LoVo (cell line): ENCODE data around the gene MMP24.
A peak's percentile ranks its signal among the peaks of the same experiment; 100 is the strongest.
"Not testable (repeated sequence)": the region's sequence is repeated elsewhere in the genome, so short reads cannot be mapped to it uniquely, and the experiment has no call there.

Experiments
- DNase-seq: peaks from one replicate; pipeline ENCODE4 v3.0.0-alpha.2; 2016; ENCODE audit warnings: low spot score

MMP24 gene

DNA sequence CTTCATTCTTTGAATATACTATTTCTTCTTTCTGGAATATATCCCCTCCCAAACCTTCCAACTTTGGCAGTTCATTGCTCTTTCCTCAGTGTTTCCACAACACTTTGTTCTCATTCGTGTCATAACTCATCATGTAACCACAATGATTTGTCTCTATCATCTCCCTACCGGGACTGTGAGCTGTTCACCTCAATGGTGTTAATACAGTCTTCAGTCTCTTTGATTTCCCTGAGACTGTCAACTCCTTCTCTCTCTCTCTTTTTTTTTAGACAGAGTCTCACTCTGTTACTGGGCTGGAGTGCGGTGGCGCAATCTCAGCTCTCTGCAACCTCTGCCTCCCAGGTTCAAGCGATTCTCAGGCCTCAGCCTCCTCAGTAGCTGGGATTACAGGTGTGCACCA lies 2.5 kb upstream of the MMP24 start:
- no peak for DNase-seq

DNA sequence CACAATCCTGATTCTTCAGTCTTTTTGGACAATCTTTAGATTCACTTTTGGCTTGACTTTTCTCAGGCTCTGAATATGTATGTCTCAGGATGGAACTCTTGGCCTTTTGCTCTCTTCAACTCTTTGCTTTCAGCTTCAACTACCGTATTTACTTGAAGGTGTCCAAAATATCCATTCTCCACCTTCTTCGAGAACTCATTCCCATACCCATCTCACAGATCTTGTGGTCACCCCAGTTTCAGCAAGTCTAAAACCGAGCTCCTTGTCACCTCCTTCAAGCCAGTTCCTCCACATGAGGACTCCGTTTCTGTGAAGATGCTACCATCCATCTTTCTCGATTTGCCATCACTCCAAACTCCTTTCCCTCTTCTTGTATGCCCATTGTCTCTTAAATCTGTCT lies 2.0 kb upstream of the MMP24 start:
- DNase-seq, result no peak

DNA sequence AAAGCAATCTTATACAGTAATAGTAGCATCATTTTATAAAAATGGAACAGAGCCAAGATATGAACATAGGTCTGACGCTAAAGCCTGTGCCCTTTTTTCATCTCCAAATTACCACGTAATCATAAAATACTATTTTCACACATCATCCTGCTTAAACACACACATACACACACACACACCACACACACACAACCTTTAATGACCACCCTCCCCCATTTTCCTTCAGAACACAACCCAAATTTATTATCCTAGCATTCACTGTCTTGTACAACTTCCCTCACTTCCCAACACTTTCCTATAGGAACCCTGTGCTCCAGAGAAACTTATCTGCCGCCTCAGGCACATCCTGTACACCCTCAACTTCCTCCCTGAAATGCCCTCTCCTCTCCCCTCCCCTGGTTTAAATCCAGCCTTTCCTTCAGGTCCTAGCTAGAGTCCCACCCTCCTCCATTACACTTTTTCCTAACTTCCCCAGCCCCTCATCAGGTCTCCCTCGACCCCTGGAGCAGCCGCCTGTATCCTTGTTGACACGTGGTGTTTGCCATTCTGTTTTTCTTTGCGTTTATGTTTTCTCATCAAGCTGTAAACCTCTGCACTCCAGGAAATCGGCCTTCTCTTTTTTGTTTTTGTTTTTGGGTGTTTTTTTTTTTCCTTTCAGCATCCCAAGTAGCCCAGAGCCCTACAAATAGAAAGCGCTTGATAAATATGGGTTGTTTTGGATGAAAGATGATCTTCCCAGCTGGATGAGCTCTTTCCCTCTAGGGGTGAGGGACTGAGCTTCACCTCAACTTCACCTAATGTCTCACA lies 968 bp upstream of the MMP24 start:
- no peak for DNase-seq

DNA sequence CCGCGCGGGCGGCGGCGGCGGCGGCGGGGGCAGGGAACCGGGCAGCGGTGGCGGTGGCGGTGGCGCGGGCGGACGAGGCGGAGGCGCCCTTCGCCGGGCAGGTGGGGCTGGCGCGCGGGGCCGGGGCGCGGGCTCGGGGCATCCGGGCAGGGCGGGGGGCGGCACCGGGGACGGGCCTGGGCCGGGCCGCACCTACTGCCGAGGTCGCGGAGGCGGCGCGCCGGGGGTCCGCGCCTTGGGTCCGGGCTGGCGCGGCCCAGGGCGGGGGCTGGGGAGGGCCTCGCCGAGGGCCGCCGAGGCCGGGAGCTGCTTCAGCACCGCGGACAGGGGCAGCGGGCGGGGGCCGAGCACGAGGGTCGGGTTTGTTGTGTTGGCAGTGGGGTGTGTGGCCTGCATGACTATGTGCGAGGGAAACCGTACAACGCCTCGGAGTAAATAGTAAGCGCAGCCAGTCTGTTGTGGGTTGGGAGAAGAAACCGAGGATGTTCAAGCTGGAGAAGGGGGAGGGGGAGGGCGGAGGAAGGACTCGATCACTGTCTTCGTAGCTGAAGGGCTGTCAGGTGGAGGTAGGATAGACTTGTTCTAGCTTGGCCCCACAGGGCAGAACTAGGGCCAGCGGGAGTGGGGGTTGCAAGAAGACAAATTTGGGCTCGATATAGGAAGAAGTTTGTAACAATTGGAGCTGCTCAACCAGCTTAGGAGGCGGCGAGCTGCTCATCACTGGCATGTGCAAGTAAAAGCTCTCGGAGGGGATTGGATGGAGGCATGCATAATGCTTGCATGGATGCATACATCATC lies 593 bp downstream of the MMP24 start:
- DNase-seq, result peak; percentile 11

DNA sequence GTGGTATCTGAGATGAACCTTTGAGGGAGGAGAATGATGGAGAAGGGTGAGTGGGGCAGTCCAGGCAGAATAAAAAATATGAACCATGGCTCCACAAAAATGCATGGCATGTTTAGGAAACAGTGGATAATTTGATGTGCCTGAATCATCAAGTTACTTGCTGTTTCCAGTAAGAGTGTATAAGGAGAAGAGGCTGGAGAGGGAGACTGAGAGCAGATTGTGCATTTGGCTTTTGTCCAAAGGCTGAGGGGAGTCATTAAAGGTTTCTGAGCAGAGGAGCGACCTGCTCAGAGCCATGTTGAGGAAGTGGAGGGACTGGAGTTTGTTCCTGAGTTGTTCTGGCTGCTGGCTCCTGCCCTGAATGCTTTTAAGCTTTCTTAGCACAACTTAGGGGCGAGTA lies 6.1 kb downstream of the MMP24 start:
- no peak for DNase-seq

DNA sequence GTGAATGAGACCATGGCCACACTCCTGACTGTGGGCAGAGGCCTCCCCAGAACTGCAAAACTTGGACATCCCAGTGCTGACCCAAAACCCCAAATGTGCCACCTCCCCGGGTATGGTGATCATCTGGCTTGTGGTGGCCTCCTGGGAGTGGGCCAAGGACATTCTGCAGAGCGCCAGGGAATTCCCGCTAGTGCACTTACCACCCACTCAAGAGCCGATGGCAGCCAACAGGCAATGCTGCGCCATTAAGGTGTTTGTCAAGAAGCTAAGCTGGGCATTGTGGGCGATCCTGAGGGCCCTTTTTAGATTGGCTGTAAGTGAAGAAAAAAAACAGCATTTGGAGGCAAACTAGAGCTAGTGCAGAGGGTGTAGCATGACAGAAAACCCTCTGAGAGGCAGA lies 9.4 kb downstream of the MMP24 start:
- DNase-seq, result no peak

DNA sequence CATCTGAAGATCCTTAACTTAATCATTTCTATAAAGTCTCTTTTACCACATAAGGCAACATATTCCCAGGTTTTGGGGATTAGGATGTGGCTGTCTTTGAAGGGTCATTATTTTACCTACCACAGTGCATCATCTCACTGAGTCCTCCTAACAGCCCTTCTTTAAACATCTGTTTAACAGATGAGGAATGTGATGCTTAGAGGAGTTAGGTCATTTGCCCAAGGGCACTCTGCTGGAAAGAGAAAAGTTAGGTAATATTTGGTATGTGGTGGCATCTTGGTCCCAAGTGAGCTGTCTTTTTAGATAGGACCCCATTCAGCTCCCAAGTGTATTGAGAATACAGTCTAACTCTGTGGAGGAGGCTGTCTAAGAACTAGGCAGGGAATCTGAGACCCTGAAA lies 11.0 kb downstream of the MMP24 start:
- no peak for DNase-seq

DNA sequence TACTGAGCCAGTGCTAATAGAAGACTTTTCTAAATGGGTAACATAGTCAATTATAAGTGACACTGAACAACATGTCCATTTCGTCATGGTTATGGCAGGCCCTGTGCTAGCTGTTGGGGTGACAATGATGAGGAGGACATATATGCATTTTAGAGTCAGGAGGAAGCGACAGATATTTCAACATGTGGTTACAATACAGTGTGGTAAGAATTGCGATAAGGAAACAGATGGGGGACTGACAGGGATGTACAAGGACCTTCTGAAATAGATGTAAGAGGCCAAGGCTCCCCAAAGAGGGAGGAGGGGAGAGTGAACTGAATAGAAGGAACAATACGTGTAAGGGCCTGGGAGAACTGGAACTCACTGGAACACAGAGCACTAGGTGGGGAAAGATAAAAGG lies 11.7 kb downstream of the MMP24 start:
- no peak for DNase-seq

DNA sequence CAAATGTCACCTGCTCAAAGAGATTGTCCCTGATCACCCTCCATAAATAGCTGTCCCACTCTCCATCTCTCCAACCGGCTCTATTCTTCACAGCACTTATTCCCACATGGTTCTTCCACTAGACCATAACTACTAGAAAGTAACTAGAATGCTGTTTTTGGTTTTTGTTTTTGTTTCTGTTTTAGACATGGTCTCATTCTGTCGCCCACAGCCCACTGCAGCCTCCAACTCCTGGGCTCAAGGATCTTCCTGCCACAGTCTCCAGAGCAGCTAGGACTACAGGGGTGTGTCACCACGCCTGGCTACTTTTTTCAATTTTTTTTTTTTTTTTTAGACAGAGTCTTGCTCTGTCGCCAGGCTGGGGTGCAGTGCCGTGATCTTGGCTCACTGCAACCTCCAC lies 12.2 kb downstream of the MMP24 start:
- DNase-seq, result no peak

DNA sequence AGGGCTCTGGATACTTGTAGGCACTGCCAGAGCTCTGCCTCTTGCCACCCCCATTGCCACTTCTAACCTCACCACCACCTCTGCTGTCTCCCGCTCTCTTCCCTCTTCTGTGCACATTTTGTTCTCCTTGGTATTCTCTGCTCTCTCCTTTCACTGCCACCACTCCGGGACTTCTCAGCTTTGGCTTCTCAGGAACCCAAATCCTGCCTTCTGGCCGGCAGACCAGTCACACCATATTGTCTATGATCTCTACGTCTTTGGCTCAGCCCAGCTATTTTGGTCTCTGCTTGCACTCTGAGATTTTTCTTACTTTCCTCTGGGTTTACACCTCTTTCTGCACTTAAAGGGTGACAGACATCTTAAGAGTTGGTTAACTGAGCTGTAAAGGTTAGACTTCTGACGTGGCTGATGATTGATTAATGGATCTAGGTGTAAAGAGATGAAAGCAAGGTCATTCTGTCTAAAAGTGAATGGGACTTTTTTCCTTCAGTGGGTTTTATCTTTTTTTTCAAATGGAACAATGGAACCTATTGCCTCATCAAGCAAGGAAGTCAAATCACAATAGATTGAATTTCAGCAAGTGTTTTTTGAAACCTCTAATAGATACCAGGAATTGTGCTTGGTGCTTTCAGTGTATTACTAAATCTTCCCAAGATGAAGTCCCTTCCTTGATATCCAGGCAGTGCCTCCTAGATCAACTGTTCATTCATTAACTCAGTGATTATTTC lies 13.8 kb downstream of the MMP24 start:
- no peak for DNase-seq

DNA sequence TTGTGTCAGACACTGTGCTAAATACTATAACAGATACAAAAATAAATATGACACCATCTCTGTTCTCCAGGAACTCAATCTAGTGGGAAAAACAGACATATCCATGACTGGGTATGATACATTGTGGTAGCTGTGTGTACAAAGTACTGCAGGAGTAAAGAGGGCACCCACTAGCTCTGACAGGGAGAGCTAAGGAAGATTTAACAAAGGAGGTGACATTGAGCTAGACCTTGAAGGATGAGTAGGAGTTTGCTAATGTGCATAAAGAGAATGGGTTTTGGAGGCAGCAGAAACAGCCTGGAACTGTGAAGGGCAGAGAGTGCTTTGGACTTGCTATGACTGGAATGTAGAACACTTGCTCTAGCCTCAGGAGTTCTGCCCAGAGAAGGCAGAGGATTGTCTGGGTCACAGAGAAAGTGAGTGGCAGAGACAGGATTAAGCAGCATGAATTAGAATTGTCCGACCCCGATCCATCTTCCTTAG lies 14.4 kb downstream of the MMP24 start:
- DNase-seq, result no peak

DNA sequence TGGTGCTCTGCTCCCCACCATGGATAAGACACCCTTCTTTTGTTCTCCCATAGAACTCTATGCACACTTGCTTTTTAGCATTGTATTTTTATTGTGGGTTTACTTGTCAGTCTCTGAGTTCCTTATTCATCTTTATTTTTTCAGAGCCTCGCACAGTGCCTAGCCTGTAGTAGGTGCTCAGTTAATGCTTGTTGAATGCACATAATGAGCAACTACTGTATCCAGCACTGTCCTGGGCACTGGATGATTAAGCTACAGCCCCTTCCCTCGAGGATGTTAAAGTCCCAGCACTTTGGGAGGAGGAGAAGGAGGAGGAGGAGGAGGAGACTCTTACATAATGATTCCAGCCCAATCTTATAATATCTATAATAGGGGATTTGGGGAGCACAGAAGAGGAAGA lies 16.8 kb downstream of the MMP24 start:
- no peak for DNase-seq

DNA sequence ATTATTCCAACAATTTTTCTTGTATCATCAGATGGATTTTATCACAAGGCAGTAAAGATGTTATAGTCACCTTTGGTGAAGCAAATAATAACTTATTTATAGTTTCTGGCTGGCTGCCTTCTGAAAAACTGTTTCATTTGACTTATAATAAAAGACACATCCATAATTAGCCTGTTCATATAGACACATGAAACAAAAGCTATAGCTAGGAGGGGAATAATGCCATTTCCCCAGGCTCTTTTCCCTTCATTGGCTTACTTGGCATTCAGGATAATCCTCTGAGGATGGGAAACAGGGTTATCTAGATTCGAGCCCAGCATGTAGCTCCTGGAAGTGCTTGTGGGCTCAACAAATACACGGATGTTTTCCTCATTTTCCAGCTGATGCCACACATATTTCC lies 17.5 kb downstream of the MMP24 start:
- no peak for DNase-seq

DNA sequence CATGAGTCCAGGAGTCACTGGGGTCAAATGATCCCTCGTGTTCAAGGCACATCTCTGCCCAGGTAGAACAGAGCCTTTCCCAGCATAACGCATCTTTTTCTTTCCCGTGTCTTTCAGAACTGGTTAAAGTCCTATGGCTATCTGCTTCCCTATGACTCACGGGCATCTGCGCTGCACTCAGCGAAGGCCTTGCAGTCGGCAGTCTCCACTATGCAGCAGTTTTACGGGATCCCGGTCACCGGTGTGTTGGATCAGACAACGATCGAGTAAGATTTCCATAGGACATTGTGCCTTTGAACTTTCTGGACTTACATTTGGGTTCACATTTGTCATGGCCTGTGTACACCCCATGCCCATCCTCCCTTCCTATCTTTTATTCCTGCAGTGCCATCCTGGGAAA lies 20.2 kb downstream of the MMP24 start:
- no peak for DNase-seq

DNA sequence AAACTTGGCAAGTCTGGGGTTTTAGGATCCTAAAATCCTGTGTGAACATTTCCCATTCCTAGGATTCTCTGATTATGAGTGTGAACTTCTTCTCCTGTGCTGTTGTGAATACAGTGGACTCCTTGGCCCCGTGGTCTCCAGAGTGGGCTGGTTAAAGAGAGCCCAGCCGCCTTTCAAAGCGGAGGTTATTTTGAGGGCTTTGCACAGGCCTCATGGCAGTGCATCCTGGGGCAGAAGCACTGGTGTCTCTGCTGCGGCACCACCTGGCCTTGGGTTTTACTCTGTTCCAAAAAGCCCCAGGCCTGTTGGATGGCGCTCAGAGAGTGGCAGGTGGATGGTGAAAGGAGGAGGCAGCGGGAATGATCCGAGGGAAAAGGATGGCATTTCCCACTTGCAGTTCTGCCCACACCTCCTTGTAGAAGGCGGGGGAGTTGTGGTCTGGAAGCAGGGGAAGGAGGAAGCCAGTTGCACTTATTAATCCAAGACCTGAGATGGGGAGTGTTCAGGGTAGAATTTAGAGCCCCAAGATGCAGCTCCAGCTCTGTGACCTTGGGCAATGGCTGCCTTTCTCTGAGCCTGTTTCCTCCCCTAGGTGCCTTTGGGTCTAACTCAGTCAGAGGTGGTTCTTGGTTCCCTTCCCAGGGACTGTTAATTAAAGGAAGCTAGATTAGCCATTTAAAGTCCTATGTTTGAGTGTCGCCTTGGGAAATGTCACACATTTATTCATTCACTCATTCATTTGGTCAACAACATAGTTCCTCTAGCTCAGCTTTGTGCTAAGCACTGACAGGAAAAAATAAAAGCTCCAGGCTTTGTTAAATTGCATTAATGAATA lies 22.4 kb downstream of the MMP24 start:
- no peak for DNase-seq

DNA sequence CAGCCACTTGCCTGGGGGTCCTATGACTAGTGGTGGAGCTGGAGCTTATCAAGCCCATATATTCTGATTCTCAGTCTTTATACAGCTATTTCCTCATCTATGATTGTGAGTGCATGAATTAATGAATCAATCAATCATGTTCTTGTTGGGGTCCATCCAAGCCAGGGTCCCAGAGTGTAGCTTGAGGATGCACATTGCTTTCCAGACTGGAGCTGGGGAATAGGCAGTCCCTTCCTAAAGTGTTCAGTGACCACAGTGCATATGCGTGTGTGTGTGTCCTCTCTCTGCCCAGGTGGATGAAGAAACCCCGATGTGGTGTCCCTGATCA lies 25.1 kb downstream of the MMP24 start:
- no peak for DNase-seq

DNA sequence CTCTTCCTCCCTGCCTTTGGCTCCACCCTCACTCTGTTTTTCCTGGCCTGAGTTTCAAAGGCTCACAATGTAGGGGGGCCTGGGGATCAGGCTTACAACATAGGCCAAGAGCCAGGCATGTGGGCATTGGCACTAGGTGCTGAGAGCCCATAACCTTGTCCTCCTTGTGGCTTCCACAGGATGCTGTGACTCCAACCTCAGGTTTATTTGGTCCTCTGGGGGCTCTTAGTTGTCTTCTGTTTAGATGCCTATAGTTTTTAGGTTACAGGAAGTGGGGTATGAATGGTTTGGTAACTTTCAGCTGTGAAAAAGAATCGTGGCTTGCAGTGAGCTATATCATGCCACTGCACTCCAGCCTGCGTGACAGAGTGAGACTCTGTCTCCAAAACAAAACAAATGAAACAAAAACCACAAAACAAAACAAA lies 25.6 kb downstream of the MMP24 start:
- no peak for DNase-seq

DNA sequence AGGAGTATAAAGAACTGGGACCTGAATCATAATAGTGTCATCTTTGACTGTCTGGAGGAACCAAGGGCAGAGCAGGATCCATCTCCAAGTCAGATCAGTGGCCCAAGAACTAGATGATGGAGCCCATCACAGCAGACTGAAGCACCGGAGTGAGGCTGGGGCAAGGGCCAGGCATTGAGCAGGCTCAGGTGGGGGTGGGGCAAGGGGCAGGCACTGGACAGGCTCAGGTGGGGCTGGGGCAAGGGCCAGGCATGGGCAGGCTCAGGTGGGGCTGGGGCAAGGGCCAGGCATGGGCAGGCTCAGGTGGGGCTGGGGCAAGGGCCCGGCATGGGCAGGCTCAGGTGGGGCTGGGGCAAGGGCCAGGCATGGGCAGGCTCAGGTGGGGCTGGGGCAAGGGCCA lies 26.1 kb downstream of the MMP24 start:
- DNase-seq, result not testable (repeated sequence)

DNA sequence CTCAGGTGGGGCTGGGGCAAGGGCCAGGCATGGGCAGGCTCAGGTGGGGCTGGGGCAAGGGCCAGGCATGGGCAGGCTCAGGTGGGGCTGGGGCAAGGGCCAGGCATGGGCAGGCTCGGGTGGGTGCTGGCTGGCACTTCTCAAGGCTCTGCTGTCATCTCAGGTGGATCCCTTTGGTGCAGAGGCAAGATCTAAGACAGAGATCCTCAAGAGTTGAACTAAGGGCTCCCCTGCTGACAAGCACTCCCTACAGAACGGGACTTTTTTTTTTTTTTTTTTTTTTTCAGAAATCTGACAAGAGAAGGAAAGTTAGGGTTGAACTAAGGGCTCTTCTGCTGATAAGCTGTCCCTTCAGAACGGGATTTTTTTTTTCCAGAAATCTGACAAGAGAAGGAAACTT lies 26.5 kb downstream of the MMP24 start:
- no peak for DNase-seq

DNA sequence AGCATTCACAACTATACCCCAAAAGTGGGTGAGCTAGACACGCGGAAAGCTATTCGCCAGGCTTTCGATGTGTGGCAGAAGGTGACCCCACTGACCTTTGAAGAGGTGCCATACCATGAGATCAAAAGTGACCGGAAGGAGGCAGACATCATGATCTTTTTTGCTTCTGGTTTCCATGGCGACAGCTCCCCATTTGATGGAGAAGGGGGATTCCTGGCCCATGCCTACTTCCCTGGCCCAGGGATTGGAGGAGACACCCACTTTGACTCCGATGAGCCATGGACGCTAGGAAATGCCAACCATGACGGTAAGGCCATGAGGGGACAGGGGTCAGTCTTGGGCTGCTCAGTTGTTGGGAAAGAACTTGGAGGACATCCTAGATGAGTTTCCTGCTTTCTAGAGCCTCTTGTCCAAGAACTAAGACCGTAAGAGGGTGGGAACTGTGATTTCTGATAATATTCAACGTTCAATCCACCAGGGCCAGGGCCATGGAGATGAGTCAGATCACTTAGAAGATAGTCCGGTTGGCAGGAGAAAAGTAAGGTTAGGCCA lies 28.0 kb downstream of the MMP24 start:
- no peak for DNase-seq

DNA sequence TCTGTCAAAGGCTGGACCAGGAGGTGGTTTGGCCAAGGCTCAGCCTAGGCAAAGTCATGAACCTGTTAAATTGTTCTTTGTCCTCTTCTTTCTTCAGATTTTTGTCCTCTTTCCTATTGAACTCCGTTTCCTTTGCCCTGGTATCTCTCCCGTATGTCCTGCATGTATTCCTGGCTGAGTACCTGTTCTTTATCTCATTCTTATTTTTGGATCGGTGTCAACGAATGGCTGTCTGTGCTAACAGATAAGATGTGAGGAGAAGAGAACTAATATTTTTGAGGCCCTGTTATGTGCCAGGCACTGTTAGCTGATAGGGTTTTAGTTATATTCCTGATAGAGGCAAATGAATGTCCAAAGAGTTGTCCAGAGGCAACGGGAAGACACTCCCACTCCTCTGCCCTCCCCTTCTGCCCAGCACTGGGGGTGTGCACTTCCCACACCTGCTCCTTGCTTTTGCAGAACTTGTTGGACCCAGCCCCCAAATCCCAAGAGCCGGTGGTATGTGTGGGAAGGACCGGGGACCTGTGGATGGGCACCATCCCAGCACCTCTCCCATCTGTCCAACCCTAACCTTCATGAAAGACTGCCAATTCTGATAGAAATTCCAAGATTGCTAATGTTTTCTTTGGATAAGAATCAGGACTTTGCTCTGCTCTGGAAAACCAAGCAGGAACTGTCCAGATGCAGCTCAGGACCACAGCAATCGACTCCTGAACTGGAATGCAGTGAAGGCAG lies 30.9 kb downstream of the MMP24 start:
- no peak for DNase-seq
